Left lung (tissue), 10 donors: ENCODE results near the gene PANK3. TPM values are rescaled to one million over a fixed set of nuclear protein-coding genes. Genes with fewer than 3 reads are reported as not detected.

Source experiments
- ATAC-seq: fragments of 200-7000 bp; cut with Tn5 transposase; one replicate; pipeline ENCODE4 v1.9.1; 2020; ENCODE audit warnings: moderate library complexity
- DNase-seq, 4 donors: peaks; one replicate each; pipeline ENCODE4 v3.0.0-alpha.2; 2013 to 2020
- H3K27ac ChIP-seq, 2 donors: fragments of 200-600 bp; sonication (generic) in 1 of 2; one replicate each; pipeline versions ENCODE4 v1.5.0 to v1.8.0; 2020 to 2021
- H3K27me3 ChIP-seq, 2 donors: fragments of 200-600 bp; sonication (generic) in 1 of 2; one replicate each; pipeline versions ENCODE4 v1.5.0 to v1.8.0; 2020 to 2021
- H3K36me3 ChIP-seq, 2 donors: fragments of 200-600 bp; sonication (generic) in 1 of 2; one replicate each; pipeline versions ENCODE4 v1.5.0 to v1.8.0; 2020 to 2021
- H3K4me1 ChIP-seq, 2 donors: fragments of 200-600 bp; one replicate each; pipeline ENCODE4 v1.8.0; 2021
- H3K4me3 ChIP-seq, 2 donors: fragments of 200-600 bp; sonication (generic) in 1 of 2; one replicate each; pipeline versions ENCODE4 v1.5.0 to v1.8.0; 2020 to 2021; ENCODE audit warnings: mild to moderate bottlenecking in 1 of 2
- H3K9me3 ChIP-seq, 2 donors: fragments of 200-600 bp; sonication (generic) in 1 of 2; one replicate each; pipeline versions ENCODE4 v1.5.0 to v1.8.0; 2020 to 2021
- CTCF ChIP-seq, 2 donors: fragments of 200-600 bp; sonication (generic) in 1 of 2; IDR thresholded peaks; one replicate each; pipeline versions ENCODE4 v1.5.0 to v1.8.0; 2021; ENCODE audit warnings: antibody characterized with exemption in 2 of 2
- intact Hi-C, 2 donors: fragments of 100-400 bp; cut with DNase I; formaldehyde crosslinking; loops; one replicate each; pipeline versions ENCODE4 v1.11.2 to v1.14.2; 2022
- polyA plus RNA-seq, 6 donors: library from polyadenylated mRNA; unstranded; fragments of 120-200 nt; gene quantifications; one replicate each; pipeline ENCODE4 v1.2.1, GENCODE V29; 2013; ENCODE audit not compliant: insufficient read length in 6 of 6
- total RNA-seq, 2 donors: library from RNA; stranded (reverse); fragmentation: NEBNext Ultra II Directional; extraction: Animal tissue kit (Norgen Biotek cat#: 25700); gene quantifications; one replicate each; pipeline ENCODE4 v1.2.1, GENCODE V29; 2021
- donor health status: DM: no; HTN: yes; CAD: no.
- donor health status: DM: no; HTN: no; CAD: no.

PANK3 gene
- total and polyA plus RNA-seq, 8 donors: 48.1 to 73.0 (median 52.7) TPM

GRCh38 chr5:168609806-168610482, 30.8 kb upstream of the PANK3 start:
- Histone ChIP-seq H3K27me3 (no peaks in the 10 kb centered on the region), H3K27ac (no peak overlapping the region), H3K9me3 (no peaks in the 10 kb centered on the region), H3K4me3 (no peak overlapping the region), H3K4me1 (no peaks in the 10 kb centered on the region), H3K36me3 (no peaks in the 10 kb centered on the region)
- DNase-seq (no peak), ATAC-seq (no peak)
- intact Hi-C loops: no loop called here
- no peak for TF ChIP-seq CTCF (IDR thresholded peaks at IDR 0.05)

GRCh38 chr5:168608821-168609220, 29.7 kb upstream of the PANK3 start:
- intact Hi-C loops: no loop called here
- H3K27ac ChIP-seq: no peak overlapping the region
- DNase-seq: no peak

GRCh38 chr5:168608386-168608785, 29.2 kb upstream of the PANK3 start:
- H3K27me3 ChIP-seq: no peaks in the 10 kb centered on the region
- intact Hi-C loops: no loop called here
- H3K36me3 ChIP-seq: no peaks in the 10 kb centered on the region
- no peak overlapping the region for H3K4me3 ChIP-seq
- no peaks in the 10 kb centered on the region for H3K4me1 ChIP-seq
- H3K9me3 ChIP-seq: no peaks in the 10 kb centered on the region
- no peak overlapping the region for H3K27ac ChIP-seq
- TF ChIP-seq CTCF (IDR thresholded peaks at IDR 0.05): no peak
- ATAC-seq: no peak
- no peak for DNase-seq

More at GRCh38 chr5:168608821-168609220, 29.7 kb upstream of the PANK3 start:
- no peaks in the 10 kb centered on the region for H3K27me3 ChIP-seq
- no peak for ATAC-seq
- H3K4me1 ChIP-seq: no peaks in the 10 kb centered on the region
- H3K36me3 ChIP-seq: no peaks in the 10 kb centered on the region
- no peak overlapping the region for H3K4me3 ChIP-seq
- TF ChIP-seq CTCF (IDR thresholded peaks at IDR 0.05): no peak
- H3K9me3 ChIP-seq: no peaks in the 10 kb centered on the region

- no peak for ATAC-seq
- H3K4me1 ChIP-seq: no peaks in the 10 kb centered on the region
- no peaks in the 10 kb centered on the region for H3K36me3 ChIP-seq
- H3K9me3 ChIP-seq: no peaks in the 10 kb centered on the region
- DNase-seq: no peak
- H3K27ac ChIP-seq: no peak overlapping the region
- TF ChIP-seq CTCF (IDR thresholded peaks at IDR 0.05): no peak
- no peaks in the 10 kb centered on the region for H3K27me3 ChIP-seq
- intact Hi-C loops: no loop called here
- H3K4me3 ChIP-seq: no peak overlapping the region
Measured at GRCh38 chr5:168607946-168608345, 28.8 kb upstream of the PANK3 start.

- Histone ChIP-seq H3K36me3 (no peaks in the 10 kb centered on the region), H3K27ac (no peak overlapping the region), H3K9me3 (no peaks in the 10 kb centered on the region), H3K4me3 (no peak overlapping the region), H3K27me3 (no peaks in the 10 kb centered on the region), H3K4me1 (no peaks in the 10 kb centered on the region)
- DNase-seq: no peak
- no peak for ATAC-seq
- intact Hi-C loops: no loop called here
- TF ChIP-seq CTCF (IDR thresholded peaks at IDR 0.05): no peak
Measured at GRCh38 chr5:168606562-168606961, 27.4 kb upstream of the PANK3 start.
